PFSK-1 (cell line): Measurements from ENCODE around the gene VRK3.

Experiments
- FOXP2 ChIP-seq: optimal IDR thresholded peaks from 2 replicates; pipeline ENCODE3; 2011; ENCODE audit warnings: borderline replicate concordance, control low read depth, inconsistent platforms; ENCODE audit not compliant: insufficient read depth; ENCODE audit errors: extremely low read length, extremely low read depth
- POLR2AphosphoS5 ChIP-seq: IDR thresholded peaks from 2 replicates; pipeline ENCODE4 v1.6.1; 2012; ENCODE audit warnings: low read depth, mild to moderate bottlenecking, control low read depth, low read length, moderate library complexity
- REST ChIP-seq, 2 experiments: IDR thresholded peaks; 2 replicates each; pipeline versions ENCODE4 v1.6.1 to v1.8.0; 2011 to 2012; ENCODE audit warnings: low read depth in 2 of 2, low read length in 2 of 2, control low read depth in 1 of 2, inconsistent platforms in 1 of 2, mild to moderate bottlenecking in 1 of 2, moderate library complexity in 1 of 2; ENCODE audit not compliant: insufficient read depth in 1 of 2
- SIN3A ChIP-seq: IDR thresholded peaks from 2 replicates; pipeline ENCODE4 v1.6.1; 2012; ENCODE audit warnings: mild to moderate bottlenecking, low read length, moderate library complexity, borderline replicate concordance; ENCODE audit not compliant: insufficient read depth
- TAF1 ChIP-seq: IDR thresholded peaks from 2 replicates; pipeline ENCODE4 v1.6.1; 2012; ENCODE audit warnings: low read length, control low read depth, borderline replicate concordance; ENCODE audit not compliant: insufficient read depth

The VRK3 gene

GRCh38 chr19:50001775-50002174 lies 23.4 kb downstream of the VRK3 start:
- TF ChIP-seq POLR2AphosphoS5, result no peak
- no peak for TF ChIP-seq TAF1
- no peak for TF ChIP-seq REST (IDR thresholded peaks at IDR 0.05; ENCODE audit: insufficient read depth in 1 of 2, low read depth in 2 of 2, low read length in 2 of 2)
- no peak for TF ChIP-seq SIN3A
- TF ChIP-seq FOXP2, result no peak

- no peak for TF ChIP-seq FOXP2
- no peak for TF ChIP-seq POLR2AphosphoS5
- no peak for TF ChIP-seq SIN3A
- TF ChIP-seq TAF1, result no peak
- no peak for TF ChIP-seq REST (IDR thresholded peaks at IDR 0.05; ENCODE audit: insufficient read depth in 1 of 2, low read depth in 2 of 2, low read length in 2 of 2)
Observed at GRCh38 chr19:50000841-50001557, 24.2 kb downstream of the VRK3 start.

- TF ChIP-seq TAF1 (no peak), REST (IDR thresholded peaks at IDR 0.05; ENCODE audit: insufficient read depth in 1 of 2, low read depth in 2 of 2, low read length in 2 of 2) (no peak), FOXP2 (no peak), SIN3A (no peak), POLR2AphosphoS5 (no peak)
Observed at GRCh38 chr19:50000038-50000840, 24.9 kb downstream of the VRK3 start.

GRCh38 chr19:49999371-50000010 lies 25.7 kb downstream of the VRK3 start:
- TF ChIP-seq SIN3A, result no peak

- no peak for TF ChIP-seq SIN3A
- no peak for TF ChIP-seq POLR2AphosphoS5
- TF ChIP-seq REST (IDR thresholded peaks at IDR 0.05; ENCODE audit: insufficient read depth in 1 of 2, low read depth in 2 of 2, low read length in 2 of 2), result no peak
- no peak for TF ChIP-seq TAF1
- no peak for TF ChIP-seq FOXP2
Observed at GRCh38 chr19:49997709-49998108, 27.5 kb downstream of the VRK3 start.
